Measurements from ENCODE around the gene INTS6. TPM values are rescaled to one million over a fixed set of nuclear protein-coding genes. Genes with fewer than 3 reads are reported as not detected.
"Not testable (repeated sequence)": the region's sequence is repeated elsewhere in the genome, so short reads cannot be mapped to it uniquely, and the experiment has no call there.

Gene INTS6
- total RNA-seq, 4 donors from 2014 or later: 24.3 to 34.5 (median 28.9) TPM

- intact Hi-C loops (cut with DNase I): no loop called here
Measured at GRCh38 chr13:51420681-51421490, 31.9 kb downstream of the INTS6 start.

DNA sequence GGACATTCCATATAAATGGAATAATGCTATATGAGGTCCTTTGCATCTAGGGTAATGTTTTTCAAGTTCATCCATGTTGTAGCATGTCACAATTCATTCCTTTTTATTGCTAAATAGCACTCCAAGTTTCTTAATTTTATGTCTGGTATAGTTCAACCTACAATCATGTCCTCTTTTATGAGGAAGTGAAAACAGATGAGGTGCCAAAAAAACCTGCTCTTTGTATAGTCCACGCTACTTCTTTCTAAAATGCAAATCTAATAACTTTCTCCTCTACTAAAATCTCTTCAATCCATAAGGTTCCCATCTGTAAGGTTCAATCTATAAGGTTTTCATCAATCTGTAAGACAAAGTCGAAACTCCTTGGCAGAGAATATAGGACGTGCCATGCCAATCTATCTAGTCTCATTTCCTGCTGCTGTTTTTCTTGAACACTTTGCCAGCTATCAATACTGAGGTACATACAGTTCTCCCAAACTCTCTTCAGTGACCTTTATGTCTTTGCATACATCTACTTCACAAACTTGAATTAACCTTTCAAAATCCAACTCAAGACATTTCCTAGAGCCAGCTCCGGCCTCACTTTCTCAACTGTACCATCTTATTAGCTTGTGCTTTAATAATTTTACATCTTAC lies 33.7 kb downstream of the INTS6 start:
- WGBS: 88% methylated on average over 4 of the region's 4 CpGs
- H3K4me3 ChIP-seq: no peak overlapping the region
- H3K27me3 ChIP-seq: no peaks in the 10 kb centered on the region
- TF ChIP-seq CTCF (IDR thresholded peaks at IDR 0.05) (no peak), POLR2A (IDR thresholded peaks at IDR 0.05; ENCODE audit: low read depth) (no peak), EP300 (IDR thresholded peaks at IDR 0.05) (no peak), POLR2AphosphoS5 (IDR thresholded peaks at IDR 0.05) (no peak)
- peaks cover 4 to 16% (median 13%) of the 10 kb centered on the region in 4 donors for H3K4me1 ChIP-seq
- intact Hi-C loops (cut with DNase I): no loop called here
- DNase-seq (ENCODE audit: extremely low spot score): no peak
- no peak overlapping the region for H3K27ac ChIP-seq (replicated peaks in 1 of 4)
- no peaks in the 10 kb centered on the region for H3K9me3 ChIP-seq
- H3K36me3 ChIP-seq: peaks cover 0 to 9% (median 5%) of the 10 kb centered on the region in 4 donors

More at GRCh38 chr13:51420681-51421490, 31.9 kb downstream of the INTS6 start:
- H3K36me3 ChIP-seq: peaks cover 0 to 9% (median 5%) of the 10 kb centered on the region in 4 donors
- no peak overlapping the region for H3K27ac ChIP-seq (replicated peaks in 1 of 4)
- H3K4me3 ChIP-seq: no peak overlapping the region
- WGBS: 81% methylated on average over 6 of the region's 6 CpGs
- H3K9me3 ChIP-seq: no peaks in the 10 kb centered on the region
- TF ChIP-seq POLR2AphosphoS5 (IDR thresholded peaks at IDR 0.05) (no peak), POLR2A (IDR thresholded peaks at IDR 0.05; ENCODE audit: low read depth) (no peak), CTCF (IDR thresholded peaks at IDR 0.05) (no peak), EP300 (IDR thresholded peaks at IDR 0.05) (no peak)
- DNase-seq (ENCODE audit: extremely low spot score): no peak
- H3K4me1 ChIP-seq: peaks cover 14 to 28% (median 23%) of the 10 kb centered on the region in 4 donors
- no peaks in the 10 kb centered on the region for H3K27me3 ChIP-seq

- H3K36me3 ChIP-seq: peaks cover 0 to 9% (median 5%) of the 10 kb centered on the region in 4 donors
- TF ChIP-seq POLR2AphosphoS5 (IDR thresholded peaks at IDR 0.05) (no peak), EP300 (IDR thresholded peaks at IDR 0.05) (no peak), POLR2A (IDR thresholded peaks at IDR 0.05; ENCODE audit: low read depth) (no peak), CTCF (IDR thresholded peaks at IDR 0.05) (no peak)
- DNase-seq (ENCODE audit: extremely low spot score): no peak
- no peak overlapping the region for H3K4me3 ChIP-seq
- H3K4me1 ChIP-seq: peaks cover 4 to 23% (median 10%) of the 10 kb centered on the region in 4 donors
- 84% methylated on average over 4 of the region's 4 CpGs for WGBS
- H3K9me3 ChIP-seq: no peaks in the 10 kb centered on the region
- no peak overlapping the region for H3K27ac ChIP-seq (replicated peaks in 1 of 4)
- no peaks in the 10 kb centered on the region for H3K27me3 ChIP-seq
- intact Hi-C loops (cut with DNase I): no loop called here
Measured at GRCh38 chr13:51417716-51418115, 35.1 kb downstream of the INTS6 start.

- Histone ChIP-seq H3K9me3 (no peaks in the 10 kb centered on the region), H3K4me3 (no peak overlapping the region), H3K4me1 (peaks cover 0 to 23% (median 9%) of the 10 kb centered on the region in 4 donors), H3K27ac (replicated peaks in 1 of 4) (no peak overlapping the region), H3K36me3 (peaks cover 0 to 12% (median 6%) of the 10 kb centered on the region in 4 donors), H3K27me3 (no peaks in the 10 kb centered on the region)
- no peak for DNase-seq (ENCODE audit: extremely low spot score)
- TF ChIP-seq POLR2A (IDR thresholded peaks at IDR 0.05; ENCODE audit: low read depth): no peak
- TF ChIP-seq CTCF (IDR thresholded peaks at IDR 0.05): no peak
- no peak for TF ChIP-seq EP300 (IDR thresholded peaks at IDR 0.05)
- no peak for TF ChIP-seq POLR2AphosphoS5 (IDR thresholded peaks at IDR 0.05)
- intact Hi-C loops (cut with DNase I): no loop called here
Measured at GRCh38 chr13:51416107-51416506, 36.7 kb downstream of the INTS6 start.

DNA sequence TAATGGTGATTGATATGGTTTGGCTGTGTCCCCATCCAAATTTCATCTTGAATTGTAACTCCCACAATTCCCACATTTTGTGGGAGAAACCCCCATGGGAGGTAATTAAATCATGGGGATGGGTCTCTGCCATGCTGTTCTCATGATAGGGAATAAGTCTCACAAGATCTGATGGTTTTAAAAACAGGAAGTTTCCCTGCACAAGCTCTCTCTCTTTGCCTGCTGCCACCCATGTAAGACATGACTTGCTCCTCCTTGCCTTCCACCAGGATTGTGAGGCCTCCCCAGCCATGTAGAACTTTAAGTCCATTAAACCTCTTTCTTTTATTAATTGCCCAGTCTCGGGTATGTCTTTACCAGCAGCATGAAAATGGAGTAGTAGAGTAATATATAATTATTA lies 37.5 kb downstream of the INTS6 start:
- H3K27me3 ChIP-seq; H3K27ac ChIP-seq (replicated peaks in 1 of 4); H3K9me3 ChIP-seq; H3K4me3 ChIP-seq; intact Hi-C loops (cut with DNase I); DNase-seq (ENCODE audit: extremely low spot score): not testable (repeated sequence)
- peaks cover 0 to 19% (median 7%) of the 10 kb centered on the region in 4 donors for H3K4me1 ChIP-seq
- WGBS: 89% methylated on average over 1 of the region's 1 CpG
- H3K36me3 ChIP-seq: peaks cover 0 to 12% (median 7%) of the 10 kb centered on the region in 4 donors

All from esophagus muscularis mucosa (tissue), 4 donors.